ENCODE results near the gene TSTD1.

- TF ChIP-seq, protein P1, sequence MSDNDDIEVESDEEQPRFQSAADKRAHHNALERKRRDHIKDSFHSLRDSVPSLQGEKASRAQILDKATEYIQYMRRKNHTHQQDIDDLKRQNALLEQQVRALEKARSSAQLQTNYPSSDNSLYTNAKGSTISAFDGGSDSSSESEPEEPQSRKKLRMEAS (CRISPR knock-in tag; IDR thresholded peaks at IDR 0.05): no peak
- TF ChIP-seq CTCF (IDR thresholded peaks at IDR 0.05) (no peak), ARID4B (CRISPR knock-in tag; IDR thresholded peaks at IDR 0.05; ENCODE audit: borderline replicate concordance) (no peak), ETV6 (CRISPR knock-in tag; IDR thresholded peaks at IDR 0.05) (no peak), ZNF425 (CRISPR knock-in tag; conservative IDR thresholded peaks at IDR 0.05) (no peak)
- TF ChIP-seq, protein P2, sequence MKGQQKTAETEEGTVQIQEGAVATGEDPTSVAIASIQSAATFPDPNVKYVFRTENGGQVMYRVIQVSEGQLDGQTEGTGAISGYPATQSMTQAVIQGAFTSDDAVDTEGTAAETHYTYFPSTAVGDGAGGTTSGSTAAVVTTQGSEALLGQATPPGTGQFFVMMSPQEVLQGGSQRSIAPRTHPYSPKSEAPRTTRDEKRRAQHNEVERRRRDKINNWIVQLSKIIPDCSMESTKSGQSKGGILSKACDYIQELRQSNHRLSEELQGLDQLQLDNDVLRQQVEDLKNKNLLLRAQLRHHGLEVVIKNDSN (CRISPR knock-in tag; IDR thresholded peaks at IDR 0.05): no peak
- TF ChIP-seq, protein P3, sequence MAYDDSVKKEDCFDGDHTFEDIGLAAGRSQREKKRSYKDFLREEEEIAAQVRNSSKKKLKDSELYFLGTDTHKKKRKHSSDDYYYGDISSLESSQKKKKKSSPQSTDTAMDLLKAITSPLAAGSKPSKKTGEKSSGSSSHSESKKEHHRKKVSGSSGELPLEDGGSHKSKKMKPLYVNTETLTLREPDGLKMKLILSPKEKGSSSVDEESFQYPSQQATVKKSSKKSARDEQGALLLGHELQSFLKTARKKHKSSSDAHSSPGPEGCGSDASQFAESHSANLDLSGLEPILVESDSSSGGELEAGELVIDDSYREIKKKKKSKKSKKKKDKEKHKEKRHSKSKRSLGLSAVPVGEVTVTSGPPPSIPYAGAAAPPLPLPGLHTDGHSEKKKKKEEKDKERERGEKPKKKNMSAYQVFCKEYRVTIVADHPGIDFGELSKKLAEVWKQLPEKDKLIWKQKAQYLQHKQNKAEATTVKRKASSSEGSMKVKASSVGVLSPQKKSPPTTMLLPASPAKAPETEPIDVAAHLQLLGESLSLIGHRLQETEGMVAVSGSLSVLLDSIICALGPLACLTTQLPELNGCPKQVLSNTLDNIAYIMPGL (CRISPR knock-in tag; IDR thresholded peaks at IDR 0.05): no peak
These were observed 20.5 kb upstream of the TSTD1 start for GRCh38 chr1:161059293-161059692.

Measured in WTC11 (cell line).